Measurements from ENCODE around the gene ARL16.

ARL16 gene

DNA sequence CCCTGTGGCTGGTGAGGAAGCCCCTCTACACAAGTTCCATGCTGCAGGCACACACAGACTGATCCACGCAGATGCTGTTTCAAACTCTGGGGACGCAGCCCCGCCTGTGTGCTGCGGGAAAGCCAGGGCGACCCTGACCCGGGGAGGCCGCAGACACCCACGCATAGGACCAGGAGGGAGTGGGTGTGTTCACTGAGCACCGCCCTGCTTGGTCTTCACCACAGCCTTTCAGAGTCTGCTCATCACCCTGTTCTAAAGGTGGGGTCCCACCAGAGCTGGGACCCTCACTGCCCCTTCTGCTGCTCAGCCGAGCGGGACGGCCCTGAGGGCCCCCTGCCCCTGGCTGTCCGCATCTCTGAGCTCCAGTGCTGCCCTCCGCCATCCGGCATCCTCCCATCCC lies 39.1 kb downstream of the ARL16 start:
- no peak for DNase-seq (ENCODE audit: low read depth)

DNA sequence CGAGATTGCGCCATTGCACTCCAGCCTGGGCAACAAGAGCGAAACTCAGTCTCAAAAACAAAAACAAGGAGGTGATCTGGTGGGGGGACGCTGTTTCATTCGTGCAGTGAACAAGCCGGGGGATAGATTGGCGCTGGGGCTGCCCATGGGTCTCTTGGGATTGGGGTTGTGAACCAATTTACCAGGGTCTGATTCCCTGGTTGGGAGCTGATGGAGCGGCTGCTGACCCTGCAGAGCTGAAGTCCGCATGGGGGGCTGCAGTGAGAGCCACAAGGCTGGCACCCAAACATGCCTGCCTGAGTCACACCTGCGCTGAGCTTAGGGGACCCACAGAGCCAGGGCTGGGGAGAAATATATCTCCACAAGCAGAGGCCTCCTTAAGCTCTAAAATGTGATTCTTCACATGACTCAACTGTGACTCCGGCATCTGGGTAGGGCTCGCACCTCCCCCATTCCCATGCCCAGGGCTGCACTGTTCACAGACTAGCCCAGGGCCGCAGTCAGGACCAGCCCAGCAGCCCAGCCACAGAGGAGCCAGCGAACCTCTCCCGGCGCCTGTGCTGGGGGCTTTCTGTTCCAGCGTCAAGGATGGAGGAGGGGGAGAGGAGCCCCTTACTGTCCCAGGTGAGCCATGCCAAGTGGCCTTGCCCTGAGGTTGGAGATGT lies 41.6 kb downstream of the ARL16 start:
- no peak for DNase-seq (ENCODE audit: low read depth)

DNA sequence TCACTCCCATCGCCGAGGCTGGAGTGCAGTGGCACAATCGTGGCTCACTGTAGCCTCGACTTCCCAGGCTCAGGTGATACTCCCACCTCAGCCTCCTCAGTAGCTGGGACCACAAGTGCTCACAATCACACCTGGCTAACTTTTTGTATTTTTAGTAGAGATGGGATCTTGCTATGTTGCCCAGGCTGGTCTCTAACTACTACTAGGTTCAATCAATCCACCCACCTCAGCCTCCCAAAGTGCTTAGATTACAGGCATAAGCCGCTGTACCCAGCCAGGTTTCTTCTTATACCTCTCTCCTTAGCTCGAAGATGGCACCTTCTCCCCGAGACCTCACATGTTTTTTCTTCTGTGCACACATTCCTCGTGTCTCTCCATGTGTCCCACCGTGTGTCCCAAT lies 43.6 kb downstream of the ARL16 start:
- no peak for DNase-seq (ENCODE audit: low read depth)

DNA sequence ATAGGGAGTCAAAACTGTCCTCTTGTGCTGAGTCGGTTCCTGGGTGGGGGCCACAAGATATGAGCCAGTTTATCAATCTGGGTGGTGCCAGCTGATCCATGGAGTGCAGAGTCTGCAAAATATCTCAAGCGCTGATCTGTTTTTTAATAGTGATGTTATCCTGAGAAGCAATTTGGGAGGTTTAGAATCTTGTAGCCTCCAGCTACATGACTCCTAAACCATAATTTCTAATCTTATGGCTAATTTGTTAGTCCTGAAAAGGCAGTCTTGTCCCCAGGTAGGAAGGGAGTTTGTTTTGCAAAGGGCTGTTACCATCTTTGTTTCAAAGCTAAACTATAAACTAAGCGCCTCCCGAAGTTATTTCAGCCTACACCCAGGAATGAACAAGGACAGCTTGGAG lies 44.9 kb downstream of the ARL16 start:
- no peak for DNase-seq (ENCODE audit: low read depth)

DNA sequence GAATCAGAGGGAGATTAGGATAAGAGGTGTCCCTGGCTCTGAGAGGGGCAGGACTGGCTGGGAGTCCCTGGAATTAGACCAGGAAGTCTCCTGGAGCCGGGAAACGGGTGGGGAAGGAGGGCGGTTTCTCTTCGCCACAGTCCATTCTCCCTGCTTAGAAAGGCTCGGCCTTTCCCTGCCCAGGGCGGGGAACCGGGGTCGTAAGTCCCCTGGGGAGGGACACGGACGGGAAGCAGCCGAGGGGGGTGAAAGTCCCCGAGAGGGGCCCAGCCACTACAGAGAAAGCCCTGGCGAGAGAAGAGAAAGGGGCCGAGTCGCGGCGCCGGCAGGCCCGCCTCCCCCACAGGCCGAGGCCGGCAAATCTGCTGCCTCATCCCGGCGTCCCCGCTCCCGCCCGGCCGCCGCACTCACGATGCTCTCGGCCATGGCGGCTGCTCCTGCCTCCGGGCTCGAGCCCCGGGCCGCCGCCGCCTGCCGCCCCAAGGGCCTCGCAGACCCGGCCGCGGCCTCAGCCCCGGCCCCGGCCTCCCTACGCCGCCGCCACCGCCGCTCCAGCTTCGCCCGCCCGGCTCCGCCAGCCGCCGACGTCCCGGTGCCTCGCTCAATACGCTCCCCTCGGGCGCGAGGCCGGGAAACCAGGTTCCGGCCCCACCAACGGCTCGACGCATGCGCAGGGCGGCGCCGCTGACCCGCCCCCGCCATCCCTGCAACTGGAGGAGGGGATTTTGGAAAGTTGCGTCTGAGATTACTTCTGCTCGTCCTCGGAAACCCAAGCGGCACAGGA lies 46.9 kb downstream of the ARL16 start, which contains the start of the genes NPLOC4 and TSPAN10:
Gene NPLOC4 (minus strand): TSS at position 608 of the 784 bp plus-strand sequence. CDS start 182 bp downstream, at position 426.
Gene TSPAN10 (plus strand): TSS at position 692 of the 784 bp plus-strand sequence. CDS start 5,217 bp downstream, outside the sequence.
- peak; percentile 72 for DNase-seq (ENCODE audit: low read depth)

DNA sequence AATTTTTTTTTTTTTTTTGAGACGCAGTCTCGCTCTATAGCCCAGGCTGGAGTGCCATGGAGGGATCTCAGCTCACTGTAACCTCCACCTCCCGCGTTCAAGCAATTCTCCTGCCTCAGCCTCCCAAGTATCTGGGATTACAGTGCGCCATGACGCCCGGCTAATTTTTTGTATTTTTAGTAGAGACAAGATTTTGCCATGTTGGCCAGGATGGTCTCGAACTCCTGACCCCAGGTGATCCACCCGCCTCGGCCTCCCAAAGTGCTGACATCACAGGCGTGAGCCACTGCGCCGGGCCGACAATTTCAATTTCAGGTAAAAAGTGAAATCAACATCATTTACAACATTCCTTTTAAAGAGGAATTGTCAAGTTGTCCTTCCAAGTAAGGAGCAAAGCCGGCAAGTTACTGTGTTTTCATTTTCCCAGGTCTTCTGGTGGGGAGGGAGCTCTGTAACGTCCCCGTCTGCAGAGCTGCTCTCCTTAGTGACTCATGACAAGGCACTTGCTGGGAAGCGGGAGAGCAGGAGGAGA lies 47.6 kb downstream of the ARL16 start:
- no peak for DNase-seq (ENCODE audit: low read depth)

DNA sequence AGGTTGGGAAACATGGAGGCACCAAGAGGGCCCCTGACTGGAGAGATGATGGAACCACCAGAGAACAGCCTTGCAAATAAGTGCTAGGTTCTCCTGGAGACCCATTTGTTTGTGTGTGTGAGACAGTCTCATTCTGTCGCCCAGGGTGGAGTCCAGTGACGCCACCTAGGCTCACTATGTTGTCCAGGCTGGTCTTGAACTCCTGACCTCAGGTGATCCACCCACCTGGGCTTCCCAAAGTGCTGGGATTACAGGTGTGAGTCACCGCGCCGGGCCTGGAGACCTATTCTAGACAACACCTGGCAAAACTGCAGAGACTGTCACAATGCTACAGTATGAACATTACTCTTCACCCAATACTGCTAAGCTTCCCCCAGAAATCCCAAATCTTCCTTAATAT lies 48.2 kb downstream of the ARL16 start:
- DNase-seq (ENCODE audit: low read depth): no peak

DNA sequence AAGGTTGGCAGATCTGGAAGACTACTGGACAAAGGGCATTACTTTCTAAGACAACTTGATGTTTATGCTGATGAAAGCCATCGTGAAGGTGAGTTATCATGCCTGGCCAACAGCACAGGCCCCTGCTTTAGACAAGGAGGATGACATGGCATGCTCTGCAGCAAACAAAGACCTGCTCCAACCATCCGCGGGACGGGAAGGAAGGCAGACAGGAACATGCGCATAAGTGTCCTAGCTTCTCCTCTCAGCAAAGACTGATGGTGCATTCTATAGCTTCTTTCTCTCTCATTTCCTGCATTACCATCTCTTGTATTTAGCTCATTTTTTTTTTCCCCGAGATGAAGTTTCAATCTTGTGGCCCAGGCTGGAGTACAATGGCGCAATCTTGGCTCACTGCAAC lies 52.1 kb downstream of the ARL16 start:
- DNase-seq (ENCODE audit: low read depth): no peak

All from stimulated activated CD8-positive, alpha-beta memory T cell treated with anti-CD3 and anti-CD28 coated beads, Interleukin-12 subunit alpha, Interleukin-12 subunit beta, amount 100 ng/mL, for 1 hour (primary cell).